ENCODE results near the gene EFNA1.

- TF ChIP-seq EZH2 (IDR thresholded peaks at IDR 0.05; ENCODE audit: borderline replicate concordance, low read depth, low read length, severe bottlenecking): no peak
- TF ChIP-seq CTCF (IDR thresholded peaks at IDR 0.05; ENCODE audit: borderline replicate concordance, extremely low read depth, low read length, poor library complexity, severe bottlenecking): no peak
Observed at GRCh38 chr1:155110381-155110780, 17.3 kb upstream of the EFNA1 start.

Measured in DND-41 (cell line).